Neural progenitor cell (in vitro differentiated cells): ENCODE results near the gene ARHGAP29.

Experiments
- EZH2 ChIP-seq: fragments of 200-600 bp; sonication (generic); IDR thresholded peaks from 2 replicates; pipeline ENCODE4 v1.6.1; 2017; ENCODE audit warnings: antibody characterized with exemption, mild to moderate bottlenecking, moderate library complexity
- TF ChIP-seq, protein P1 (sequence below): fragments of 200-600 bp; sonication (generic); IDR thresholded peaks from 2 replicates; pipeline ENCODE4 v1.5.1; 2017; ENCODE audit warnings: antibody characterized with exemption, mild to moderate bottlenecking

DNA sequence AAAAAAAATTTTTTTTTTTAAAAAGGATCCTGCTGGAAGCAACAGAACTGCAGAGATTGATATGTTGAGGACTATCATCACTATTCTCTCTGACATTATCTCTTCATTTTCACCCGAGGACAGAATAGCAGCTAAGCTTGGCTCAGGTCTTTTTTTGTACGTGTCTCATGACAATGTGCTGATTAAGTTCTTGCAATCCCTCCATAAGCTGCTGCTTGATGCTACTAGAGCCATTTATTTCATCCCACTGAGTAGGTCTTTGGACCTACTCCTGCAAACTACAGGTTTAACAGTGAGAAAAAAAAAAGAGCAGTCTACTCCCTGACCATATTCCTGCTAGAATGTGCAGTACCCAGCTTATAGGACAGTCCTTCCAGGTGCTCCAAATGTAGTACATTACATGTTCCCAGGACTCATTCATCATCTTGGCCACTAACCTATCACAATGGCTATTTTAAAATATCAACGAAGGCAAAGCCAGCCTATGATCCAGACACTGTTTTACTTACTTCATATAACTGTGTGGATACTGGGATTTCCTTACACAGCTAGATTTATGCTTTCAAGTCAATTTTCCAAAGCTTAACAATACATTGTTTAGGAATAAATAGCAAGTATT is 54.1 kb downstream of the ARHGAP29 start:
- TF ChIP-seq, protein P1, sequence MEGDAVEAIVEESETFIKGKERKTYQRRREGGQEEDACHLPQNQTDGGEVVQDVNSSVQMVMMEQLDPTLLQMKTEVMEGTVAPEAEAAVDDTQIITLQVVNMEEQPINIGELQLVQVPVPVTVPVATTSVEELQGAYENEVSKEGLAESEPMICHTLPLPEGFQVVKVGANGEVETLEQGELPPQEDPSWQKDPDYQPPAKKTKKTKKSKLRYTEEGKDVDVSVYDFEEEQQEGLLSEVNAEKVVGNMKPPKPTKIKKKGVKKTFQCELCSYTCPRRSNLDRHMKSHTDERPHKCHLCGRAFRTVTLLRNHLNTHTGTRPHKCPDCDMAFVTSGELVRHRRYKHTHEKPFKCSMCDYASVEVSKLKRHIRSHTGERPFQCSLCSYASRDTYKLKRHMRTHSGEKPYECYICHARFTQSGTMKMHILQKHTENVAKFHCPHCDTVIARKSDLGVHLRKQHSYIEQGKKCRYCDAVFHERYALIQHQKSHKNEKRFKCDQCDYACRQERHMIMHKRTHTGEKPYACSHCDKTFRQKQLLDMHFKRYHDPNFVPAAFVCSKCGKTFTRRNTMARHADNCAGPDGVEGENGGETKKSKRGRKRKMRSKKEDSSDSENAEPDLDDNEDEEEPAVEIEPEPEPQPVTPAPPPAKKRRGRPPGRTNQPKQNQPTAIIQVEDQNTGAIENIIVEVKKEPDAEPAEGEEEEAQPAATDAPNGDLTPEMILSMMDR: no peak
- no peak for TF ChIP-seq EZH2
